ENCODE data around the gene TAMM41.
"Not testable (repeated sequence)": the region's sequence is repeated elsewhere in the genome, so short reads cannot be mapped to it uniquely, and the experiment has no call there.

Gene TAMM41, protein sequence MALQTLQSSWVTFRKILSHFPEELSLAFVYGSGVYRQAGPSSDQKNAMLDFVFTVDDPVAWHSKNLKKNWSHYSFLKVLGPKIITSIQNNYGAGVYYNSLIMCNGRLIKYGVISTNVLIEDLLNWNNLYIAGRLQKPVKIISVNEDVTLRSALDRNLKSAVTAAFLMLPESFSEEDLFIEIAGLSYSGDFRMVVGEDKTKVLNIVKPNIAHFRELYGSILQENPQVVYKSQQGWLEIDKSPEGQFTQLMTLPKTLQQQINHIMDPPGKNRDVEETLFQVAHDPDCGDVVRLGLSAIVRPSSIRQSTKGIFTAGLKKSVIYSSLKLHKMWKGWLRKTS

DNA sequence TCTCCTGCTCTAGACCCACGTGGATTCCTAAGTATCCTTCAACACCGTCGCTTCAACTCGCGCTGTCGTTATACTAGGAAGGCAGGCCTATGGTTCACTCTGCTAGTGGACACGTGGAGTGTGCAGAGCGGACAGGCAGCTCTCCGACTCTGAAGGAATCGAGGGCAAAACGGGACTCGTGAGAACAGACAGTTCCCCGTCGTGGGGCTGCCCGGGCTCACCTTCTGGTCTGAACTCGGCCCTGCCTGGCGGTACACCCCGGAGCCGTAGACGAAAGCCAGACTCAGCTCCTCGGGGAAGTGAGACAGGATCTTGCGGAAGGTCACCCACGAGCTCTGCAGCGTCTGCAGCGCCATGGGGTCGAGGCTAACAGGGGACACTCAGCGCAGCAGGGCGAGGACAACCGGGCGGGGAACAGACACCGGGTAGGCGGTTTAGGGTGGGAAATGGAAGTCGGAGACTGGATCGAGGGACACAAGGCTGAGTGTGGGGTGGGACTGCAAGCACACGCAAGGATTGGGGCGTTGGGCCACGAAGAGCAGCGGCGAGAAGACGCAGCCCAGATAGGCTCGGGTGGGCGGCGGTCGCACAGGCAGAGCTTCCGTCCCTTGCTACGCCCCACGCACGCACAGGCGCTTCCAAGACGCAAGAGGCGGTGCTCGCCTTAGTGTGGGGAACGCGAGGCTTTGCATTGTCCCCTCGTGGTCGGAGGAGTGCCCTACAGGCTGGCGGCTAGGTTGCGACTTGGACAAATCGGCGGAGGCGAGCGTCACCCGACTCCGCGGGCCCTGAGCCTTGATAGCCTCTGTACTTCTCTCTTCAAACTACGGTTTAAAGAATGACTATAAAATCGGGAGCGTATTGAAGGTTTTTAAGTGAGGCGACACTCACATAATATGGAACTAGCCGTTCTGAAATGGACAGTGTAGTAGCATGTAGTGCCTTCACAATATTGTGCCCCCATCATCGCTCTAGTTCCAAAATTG, at the start of gene TAMM41:
TAMM41 (minus strand) TSS at position 605 of the 986 bp plus-strand sequence; CDS start at position 356, 249 bp downstream.
- DNase-seq: peak; percentile 93

DNA sequence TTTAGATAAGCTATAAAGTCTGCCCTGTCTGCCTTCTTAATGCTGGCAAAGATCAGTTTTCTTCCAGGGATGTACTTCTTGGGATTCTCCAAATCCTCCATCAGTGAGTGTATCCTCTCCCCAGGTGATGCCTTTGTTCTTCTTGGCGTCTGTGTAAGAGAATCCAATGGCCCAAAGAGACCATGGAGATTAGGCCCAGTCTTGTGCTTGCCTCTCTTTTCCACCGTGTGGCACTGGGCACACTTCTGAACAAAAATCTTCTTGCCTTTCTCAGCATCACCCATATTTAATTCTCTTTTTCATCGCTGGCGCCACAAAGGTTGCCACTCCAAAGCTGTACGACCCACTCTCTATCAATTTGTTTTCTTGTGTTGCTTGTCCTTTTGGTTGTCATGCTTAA, 32.2 kb upstream of the TAMM41 start:
- no peak for DNase-seq

DNA sequence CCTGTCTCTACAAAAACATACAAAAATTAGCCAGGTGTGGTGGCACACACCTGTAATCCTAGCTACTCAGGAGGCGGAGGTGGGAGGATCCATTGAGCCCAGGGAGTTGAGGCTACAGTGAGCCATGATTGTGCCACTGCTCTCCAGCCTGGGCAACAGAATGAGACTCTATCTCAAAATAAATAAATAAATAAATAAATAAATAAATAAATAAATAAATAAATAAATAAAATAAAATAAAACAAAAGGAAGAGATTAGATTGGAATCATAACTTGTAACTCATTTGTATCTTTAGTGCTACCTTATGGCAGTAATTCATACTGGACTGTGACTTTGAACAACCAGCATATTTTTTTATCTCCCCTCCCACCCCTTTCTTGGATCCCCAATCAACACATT, 28.0 kb upstream of the TAMM41 start:
- not testable (repeated sequence) for DNase-seq

DNA sequence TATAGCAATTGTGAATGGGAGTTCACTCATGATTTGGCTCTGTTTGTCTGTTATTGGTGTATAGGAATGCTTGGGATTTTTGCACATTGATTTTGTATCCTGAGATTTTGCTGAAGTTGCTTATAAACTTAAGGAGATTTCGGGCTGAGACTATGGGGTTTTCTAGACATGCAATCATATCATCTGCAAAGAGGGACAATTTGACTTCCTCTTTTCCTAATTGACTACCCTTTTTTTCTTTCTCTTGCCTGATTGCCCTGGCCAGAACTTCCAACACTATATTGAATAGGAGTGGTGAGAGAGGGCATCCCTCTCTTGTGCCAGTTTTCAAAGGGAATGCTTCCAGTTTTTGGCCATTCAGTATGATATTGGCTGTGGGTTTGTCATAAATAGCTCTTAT, 17.1 kb upstream of the TAMM41 start:
- not testable (repeated sequence) for DNase-seq

DNA sequence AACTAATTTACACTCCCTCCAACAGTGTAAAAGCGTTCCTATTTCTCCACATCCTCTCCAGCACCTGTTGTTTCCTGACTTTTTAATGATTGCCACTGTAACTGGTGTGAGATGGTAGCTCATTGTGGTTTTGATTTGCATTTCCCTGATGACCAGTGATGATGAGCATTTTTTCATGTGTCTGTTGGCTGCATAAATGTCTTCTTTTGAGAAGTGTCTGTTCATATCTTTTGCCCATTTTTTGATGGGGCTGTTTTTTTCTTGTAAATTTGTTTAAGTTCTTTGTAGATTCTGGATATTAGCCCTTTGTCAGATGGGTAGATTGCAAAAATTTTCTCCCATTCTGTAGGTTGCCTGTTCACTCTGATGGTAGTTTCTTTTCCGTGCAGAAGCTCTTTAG, 15.9 kb upstream of the TAMM41 start:
- DNase-seq: not testable (repeated sequence)

DNA sequence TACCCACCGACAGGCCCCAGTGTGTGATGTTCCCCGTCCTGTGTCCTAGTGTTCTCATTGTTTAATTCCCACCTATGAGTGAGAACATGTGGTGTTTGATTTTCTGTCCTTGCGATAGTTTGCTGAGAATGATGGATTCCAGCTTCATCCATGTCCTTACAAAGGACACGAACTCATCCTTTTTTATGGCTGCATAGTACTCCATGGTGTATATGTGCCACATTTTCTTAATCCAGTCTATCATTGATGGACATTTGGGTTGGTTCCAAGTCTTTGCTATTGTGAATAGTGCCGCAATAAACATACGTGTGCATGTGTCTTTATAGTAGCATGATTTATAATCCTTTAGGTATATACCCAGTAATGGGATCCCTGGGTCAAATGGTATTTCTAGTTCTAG, 15.5 kb upstream of the TAMM41 start:
- DNase-seq: not testable (repeated sequence)

DNA sequence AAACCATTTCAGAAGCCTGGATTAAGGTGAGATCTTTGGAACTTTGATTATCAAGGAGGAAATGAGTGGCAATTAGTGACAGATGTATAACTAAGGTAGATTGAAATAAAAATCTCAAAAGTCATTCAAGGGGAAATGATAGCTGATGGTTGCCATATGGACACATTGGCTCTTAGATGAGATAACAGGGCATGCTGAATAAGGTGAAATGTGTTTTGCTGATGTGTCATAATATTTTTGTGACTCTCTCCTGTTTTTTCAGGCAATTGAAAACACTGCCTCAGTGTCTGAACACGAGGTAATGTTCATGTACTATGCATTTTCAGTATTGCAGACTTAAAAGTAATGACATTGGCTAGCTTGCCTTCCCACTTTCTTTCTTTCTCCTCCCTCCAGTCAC, 13.5 kb upstream of the TAMM41 start:
- not testable (repeated sequence) for DNase-seq

DNA sequence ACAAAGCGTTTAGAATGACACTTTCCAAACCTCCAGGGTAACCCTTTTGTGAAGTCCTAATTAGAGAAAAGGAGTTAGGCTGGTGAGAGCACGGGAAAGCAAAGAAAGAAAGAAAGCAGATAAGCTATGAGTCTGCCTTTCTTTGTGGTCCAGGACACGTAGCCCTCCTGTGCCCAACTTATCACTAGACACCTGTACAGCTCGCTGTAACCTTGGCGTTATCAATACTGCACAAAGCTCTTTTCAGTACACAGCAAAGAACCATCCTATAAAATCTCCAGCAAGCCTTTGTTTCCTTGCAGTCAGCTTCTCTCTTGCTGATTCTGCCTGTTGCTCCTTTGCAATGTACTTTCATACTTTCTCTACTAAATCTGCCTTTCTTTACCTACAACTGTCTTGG, 6.8 kb upstream of the TAMM41 start:
- no peak for DNase-seq

DNA sequence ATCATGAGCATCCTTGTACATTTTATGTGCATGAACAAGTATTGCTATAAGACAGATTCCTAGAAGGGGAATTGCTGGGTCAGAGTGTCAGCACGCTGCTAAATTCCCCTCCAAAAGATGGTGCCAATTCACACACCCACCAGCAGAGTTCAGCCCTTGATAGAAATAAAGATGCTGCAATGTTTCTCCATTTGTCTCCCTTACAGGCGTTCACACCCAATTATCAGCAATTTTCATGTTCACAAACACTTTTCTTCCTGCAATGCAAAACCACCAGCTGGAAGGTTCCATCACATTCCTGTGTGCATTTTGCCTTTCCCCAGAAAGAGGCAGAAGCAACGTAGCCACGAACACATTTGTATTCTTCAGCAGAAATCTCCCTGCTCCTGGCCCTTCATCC, 3.3 kb upstream of the TAMM41 start:
- no peak for DNase-seq

DNA sequence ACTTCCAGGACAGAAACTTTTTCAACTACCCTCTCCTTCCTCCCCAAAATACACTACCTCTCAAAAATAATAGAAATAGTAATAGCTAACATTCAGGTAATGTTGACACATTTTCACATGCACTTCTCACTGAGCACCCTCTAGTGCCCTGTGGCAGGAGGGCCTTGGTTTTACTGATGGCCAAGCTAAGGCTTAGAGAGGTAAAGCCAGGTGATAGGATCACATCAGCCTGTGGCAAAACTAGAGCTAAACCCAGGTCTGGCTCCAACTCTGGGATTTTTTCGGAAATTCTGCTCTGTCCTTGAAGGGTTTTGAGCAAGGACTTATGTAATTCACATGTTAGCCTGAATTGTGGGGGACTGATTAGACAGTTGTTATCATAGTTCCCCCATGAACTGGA, 922 bp upstream of the TAMM41 start:
- no peak for DNase-seq

DNA sequence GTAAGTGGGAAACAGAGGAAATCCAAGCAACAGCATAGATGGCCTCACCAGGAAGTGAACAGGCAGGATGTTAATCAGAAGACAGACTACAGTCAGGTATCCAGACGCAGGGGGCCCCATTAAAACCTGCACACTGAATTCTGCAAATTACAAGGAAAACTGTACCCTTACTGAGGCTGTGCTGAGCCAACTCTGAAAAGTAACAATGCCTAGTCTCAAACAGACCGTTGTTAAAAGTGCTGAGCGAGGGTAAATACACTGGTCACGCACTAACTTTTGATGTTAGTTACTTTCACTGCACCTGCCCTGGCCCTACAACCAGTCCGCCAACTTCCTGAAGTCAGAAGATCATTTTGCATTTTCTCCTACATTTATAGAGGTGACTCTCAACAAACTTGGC, 1.0 kb downstream of the TAMM41 start:
- DNase-seq: no peak

DNA sequence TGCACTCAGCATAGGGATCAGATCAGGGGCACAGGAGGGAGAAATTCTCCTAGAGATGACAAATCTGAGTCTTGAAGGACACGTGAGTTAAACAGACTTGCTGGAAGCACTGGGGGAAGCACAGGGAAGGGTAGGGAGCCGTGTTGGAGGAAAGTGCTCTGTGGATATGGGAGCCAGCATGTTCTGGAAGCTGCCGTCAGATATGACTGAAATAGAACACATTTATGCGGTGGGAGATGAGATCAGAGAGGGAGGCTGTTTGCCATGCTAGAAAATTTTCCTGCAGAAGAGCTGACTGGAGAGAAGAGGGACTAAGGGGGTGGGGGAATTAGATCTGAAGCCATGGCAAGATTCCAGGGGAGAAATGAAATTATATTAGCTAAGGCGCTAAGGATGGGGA, 1.8 kb downstream of the TAMM41 start:
- DNase-seq: no peak

DNA sequence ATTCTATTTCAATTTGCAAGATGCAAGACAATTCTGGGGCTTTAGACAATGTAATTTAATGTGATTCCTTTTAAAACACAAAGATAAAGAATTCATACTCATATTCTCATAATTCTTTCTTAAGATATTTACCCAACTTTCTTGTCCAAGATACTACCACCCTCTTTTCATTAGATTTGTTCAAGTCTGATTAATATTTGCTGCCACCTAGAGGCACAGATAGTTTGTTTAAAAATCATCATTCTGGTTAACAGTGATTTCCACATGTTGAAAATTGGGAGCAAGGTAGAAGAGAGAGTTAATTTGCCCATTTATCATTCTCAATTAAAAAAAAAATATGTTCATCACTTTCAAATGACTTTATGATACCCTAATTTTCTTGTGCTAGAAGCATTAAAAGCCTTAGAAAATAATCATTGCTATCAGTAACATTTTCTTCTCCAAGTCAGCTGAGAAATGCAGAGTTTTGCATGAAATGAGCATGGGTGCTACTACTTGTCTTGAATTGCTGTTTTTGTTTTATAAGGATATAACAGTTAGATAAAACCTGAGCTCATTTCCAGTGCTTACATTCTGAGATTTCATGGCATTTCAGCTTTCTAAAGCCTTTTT, 11.6 kb downstream of the TAMM41 start:
- DNase-seq: no peak

DNA sequence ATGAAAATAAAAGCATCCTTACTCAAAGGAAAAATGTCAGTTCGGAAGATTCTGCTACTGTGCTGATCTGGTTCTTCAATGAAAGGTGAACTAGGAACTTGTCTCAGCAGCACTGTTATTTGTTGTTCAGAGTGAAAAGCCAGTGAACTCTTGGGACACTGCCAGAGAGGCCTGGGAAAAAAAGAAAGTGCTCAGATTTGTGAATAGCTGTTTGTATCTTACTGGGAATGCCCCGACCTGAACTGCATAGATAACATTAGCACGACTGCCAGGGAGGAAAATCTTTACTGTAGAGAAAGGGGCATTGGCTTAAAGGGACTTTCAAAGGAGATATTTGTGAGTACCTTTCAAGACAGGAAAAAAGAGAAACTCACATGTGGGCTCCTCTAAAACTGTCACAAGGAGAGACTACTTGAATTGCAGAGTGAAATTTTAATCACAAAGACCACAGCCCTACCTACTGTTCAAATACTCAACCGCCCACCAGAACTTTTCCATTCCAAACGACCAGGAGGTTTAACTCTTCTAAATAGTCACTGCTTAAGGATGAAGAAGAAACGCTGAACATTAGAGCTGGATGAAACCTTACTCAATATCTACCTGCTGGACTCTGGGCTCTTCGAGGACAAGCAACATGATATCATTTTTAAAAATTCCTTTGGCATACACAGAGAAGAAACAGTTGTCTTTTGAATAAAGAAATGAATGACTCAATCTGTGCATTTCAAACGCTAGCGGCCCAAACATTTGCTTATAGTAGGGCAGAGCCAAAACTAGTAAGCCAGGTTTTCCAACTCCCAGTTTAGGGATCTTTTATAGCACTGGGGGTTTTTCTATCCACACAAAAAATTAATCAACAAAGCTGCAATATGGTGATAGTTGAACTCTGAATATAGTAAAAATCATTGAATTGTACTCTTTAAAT, 13.4 kb downstream of the TAMM41 start:
- DNase-seq: no peak

DNA sequence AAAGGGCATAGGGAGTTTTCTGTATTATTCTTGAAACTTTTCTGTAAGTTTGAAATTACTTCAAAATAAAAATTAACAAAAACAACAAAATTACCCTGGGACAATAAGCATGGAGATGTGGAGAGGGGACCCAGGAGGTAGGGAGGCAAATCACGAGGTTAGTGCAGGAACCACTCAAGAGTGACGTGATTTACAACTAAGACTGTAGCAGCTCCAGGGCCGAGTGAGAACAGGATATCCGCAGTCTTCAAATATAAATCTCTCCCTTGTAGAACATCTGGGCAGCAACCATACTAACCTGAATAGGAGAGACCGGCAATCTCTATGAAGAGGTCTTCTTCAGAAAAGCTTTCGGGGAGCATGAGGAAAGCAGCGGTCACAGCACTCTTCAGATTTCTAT, 17.3 kb downstream of the TAMM41 start:
- no peak for DNase-seq

DNA sequence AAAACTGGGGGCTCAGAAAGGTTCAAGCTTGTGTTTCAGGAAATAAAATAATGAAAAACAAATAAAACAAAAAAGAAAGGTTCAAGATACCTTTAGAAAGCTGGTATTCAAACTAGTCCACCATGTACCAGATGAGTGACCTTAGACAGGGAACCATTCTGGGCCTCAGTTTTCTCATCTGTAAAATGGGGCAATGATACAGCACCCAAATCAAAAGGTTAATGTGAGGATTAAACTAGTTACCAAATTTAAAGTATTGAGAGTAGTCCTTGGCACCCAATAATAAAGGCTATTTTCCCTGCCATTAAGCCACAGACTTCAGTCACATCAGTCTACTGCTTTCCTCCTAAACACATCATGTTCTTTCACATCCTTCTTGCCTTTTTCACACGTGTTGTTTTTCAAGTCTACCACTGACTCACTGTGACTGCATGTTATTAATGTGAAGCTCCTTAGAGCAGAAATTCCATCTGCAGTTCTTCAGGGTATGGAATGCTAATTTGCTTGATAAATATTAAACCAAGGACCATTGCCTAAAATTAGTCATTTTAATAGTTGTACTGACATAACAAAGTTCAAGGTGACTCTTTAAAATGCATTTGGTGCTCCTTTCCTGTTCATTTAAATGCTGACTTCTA, 19.9 kb downstream of the TAMM41 start:
- DNase-seq: no peak

DNA sequence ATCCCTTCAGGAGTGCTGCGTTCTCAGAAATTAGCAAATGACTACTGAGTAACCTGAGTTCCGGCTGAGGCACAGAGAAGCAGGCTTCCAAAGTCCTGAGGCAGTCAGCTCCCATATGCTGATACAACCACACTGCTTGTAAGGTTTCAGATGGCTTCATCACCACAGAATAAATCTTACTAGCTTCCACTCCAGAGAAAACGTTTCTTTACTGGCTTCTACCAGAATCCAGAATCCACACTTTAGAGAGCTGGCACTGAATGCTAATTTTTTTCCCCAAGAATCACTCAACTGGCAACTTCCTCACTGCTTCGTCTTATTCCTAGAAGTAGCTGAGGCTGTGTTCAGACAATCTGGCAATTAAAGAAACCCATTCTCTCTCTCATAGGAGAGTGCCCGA, 21.4 kb downstream of the TAMM41 start:
- DNase-seq: no peak

DNA sequence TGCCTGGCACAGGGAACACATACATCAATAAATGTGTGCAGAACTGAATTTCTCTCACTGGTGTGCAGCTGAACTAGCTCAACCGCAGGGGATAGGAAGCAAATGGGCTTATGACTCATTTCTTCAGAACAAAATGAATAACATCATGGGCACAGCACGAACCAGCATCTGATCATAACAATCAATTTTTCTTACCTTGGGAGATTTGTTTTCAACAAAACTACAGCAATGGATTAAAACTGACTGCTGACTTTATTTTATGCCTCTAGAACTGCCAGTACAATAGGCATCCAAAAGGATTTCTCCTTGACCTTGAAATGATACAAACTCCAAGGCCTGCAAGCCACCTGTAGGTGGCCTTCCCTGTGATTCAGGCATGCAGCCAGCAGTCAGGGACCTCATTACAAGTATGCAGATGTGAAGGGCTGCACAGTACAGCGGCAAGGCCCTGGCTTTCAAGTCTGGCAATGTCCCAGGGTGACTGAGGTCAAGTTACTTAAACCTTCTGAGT, 26.1 kb downstream of the TAMM41 start:
- no peak for DNase-seq

DNA sequence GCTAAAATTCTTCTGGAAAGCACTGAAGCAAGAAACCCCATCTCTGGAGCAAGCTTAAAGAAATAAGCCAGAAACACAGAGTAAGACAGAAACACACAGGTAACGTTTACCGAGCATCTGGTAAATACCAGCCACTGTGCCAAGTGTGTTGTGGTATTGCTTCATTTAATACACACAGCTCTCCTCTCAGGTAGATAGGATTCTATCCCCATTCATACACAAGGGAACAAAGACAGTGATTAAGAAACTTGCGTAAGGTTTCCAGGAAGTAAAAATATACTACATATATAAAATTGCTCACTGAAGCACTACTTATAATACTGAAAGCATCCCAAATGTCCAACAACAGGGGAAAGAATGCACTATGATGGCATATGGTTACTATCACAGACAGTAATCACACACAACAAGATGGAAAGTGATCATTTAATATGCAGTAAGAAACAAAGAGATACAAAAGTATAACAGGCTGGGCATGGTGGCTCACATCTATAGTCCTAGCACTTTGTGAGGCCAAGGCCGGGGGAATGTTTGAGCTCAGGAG, 27.5 kb downstream of the TAMM41 start:
- DNase-seq: no peak

DNA sequence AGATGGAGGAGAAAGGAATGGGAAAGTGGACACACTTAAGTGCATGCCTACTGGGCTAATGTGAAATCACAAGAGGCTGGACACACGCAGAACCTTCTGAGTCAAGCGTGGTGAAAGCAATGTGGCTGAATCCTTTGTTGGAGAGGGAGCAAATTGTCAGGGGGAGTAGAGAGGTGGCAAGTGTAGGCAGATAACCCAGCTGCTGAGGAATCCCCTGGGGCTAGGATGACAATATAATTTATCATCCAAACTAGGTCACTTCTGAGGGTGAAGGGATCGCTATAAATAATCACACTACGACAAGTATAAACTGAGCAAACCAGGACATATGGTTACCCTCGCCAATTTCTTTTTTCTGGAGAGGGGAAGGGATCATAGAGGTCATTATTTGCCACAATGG, 28.7 kb downstream of the TAMM41 start:
- no peak for DNase-seq

DNA sequence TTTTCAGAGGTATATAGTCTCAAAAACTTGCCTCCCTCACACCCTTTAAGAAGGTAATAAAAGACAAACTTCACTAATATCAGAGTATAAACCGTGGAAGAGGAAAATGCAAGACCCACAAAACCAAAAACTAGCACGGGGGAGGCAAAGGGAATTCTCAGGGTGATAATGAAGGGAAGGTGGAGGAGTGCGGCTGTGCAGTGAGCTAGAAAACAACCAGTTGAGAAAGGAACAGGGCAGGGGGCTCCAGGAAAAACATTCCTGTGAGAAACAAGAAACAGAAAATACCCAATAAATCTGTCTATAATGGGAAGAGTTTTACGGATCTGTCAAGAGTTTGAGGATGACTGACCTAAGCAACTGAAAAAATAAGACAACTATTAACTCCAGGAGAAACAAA, 31.6 kb downstream of the TAMM41 start:
- no peak for DNase-seq
